IMR-90 (cell line): ENCODE results near the gene KYAT1. TPM values are rescaled to one million over a fixed set of nuclear protein-coding genes. Genes with fewer than 3 reads are reported as not detected.
"Not testable (repeated sequence)": the region's sequence is repeated elsewhere in the genome, so short reads cannot be mapped to it uniquely, and the experiment has no call there.

Experiments
- ATAC-seq: fragments of 200-7000 bp; cut with Tn5 transposase; 2 replicates; pipeline ENCODE4 v1.9.1; 2020; ENCODE audit warnings: low read depth, mild to moderate bottlenecking, moderate library complexity
- BruUV-seq: library from RNA; stranded (reverse); fragments of 400-500 nt; replicated peaks from 2 replicates; lab custom pipeline; 2021; lab: Mats Ljungman, UMichigan
- CTCF ChIA-PET: fragments of 300-600 bp; formaldehyde crosslinking; extraction: SDS; loops from one replicate; lab custom pipeline; 2021; ENCODE audit warnings: antibody characterized with exemption; lab: Yijun Ruan, JAX
- POLR2A ChIA-PET: fragments of 300-600 bp; sonication (Branson Sonifier 250); formaldehyde crosslinking; loops from one replicate; lab custom pipeline; 2022; ENCODE audit warnings: antibody characterized with exemption; ENCODE audit not compliant: unreplicated experiment; lab: Charles Lee
- DNase-seq: peaks from one replicate; pipeline ENCODE4 v3.0.0; 2013
- H2AFZ ChIP-seq: replicated peaks from 2 replicates; pipeline ENCODE3; 2013; ENCODE audit warnings: low read length, mild to moderate bottlenecking; ENCODE audit not compliant: poor library complexity
- H2AK5ac ChIP-seq: 2 replicates; pipeline ENCODE4 v1.6.1; 2013; ENCODE audit warnings: low read depth, low read length, inconsistent platforms
- H2AK9ac ChIP-seq: replicated peaks from 2 replicates; pipeline ENCODE3; 2013; ENCODE audit warnings: mild to moderate bottlenecking, low read depth, low read length, moderate library complexity; ENCODE audit not compliant: poor library complexity
- H2BK120ac ChIP-seq: 2 replicates; pipeline ENCODE4 v1.6.1; 2013; ENCODE audit warnings: low read depth, low read length, inconsistent platforms
- H2BK15ac ChIP-seq: 3 replicates; pipeline ENCODE4 v1.6.1; 2013; ENCODE audit warnings: low read depth, low read length, inconsistent platforms
- H2BK20ac ChIP-seq: 2 replicates; pipeline ENCODE4 v1.6.1; 2013; ENCODE audit warnings: low read depth, mild to moderate bottlenecking, inconsistent platforms, low read length, moderate library complexity
- H2BK5ac ChIP-seq: 2 replicates; pipeline ENCODE4 v1.6.1; 2013; ENCODE audit warnings: mild to moderate bottlenecking, low read depth, low read length, inconsistent platforms; ENCODE audit not compliant: poor library complexity, severe bottlenecking
- H3K14ac ChIP-seq: replicated peaks from 2 replicates; pipeline ENCODE4 v1.6.1; 2013; ENCODE audit warnings: low read depth, low read length, inconsistent platforms
- H3K18ac ChIP-seq: 2 replicates; pipeline ENCODE4 v1.6.1; 2013; ENCODE audit warnings: low read depth, low read length, control low read depth
- H3K23ac ChIP-seq: 2 replicates; pipeline ENCODE4 v1.6.1; 2013; ENCODE audit warnings: low read depth, low read length, inconsistent platforms
- H3K27ac ChIP-seq: 2 replicates; pipeline ENCODE4 v1.5.1; 2013; ENCODE audit warnings: mild to moderate bottlenecking, control low read depth, low read length; ENCODE audit not compliant: insufficient read depth
- H3K27me3 ChIP-seq: 2 replicates; pipeline ENCODE4 v1.6.1; 2013; ENCODE audit warnings: low read length; ENCODE audit not compliant: control insufficient read depth, insufficient read depth
- H3K36me3 ChIP-seq: 2 replicates; pipeline ENCODE4 v1.6.1; 2013; ENCODE audit warnings: low read length, mixed read lengths; ENCODE audit not compliant: control insufficient read depth, insufficient read depth
- H3K4ac ChIP-seq: 2 replicates; pipeline ENCODE4 v1.6.1; 2013; ENCODE audit warnings: low read depth, low read length, inconsistent platforms
- H3K4me1 ChIP-seq: 2 replicates; pipeline ENCODE4 v1.6.1; 2013; ENCODE audit warnings: low read length, mixed read lengths; ENCODE audit not compliant: control insufficient read depth, insufficient read depth
- H3K4me2 ChIP-seq: 2 replicates; pipeline ENCODE4 v1.6.1; 2013; ENCODE audit warnings: low read depth, mild to moderate bottlenecking, control low read depth, low read length, moderate library complexity
- H3K4me3 ChIP-seq: 2 replicates; pipeline ENCODE4 v1.5.1; 2013; ENCODE audit warnings: low read depth, mild to moderate bottlenecking, control low read depth, low read length, moderate library complexity; ENCODE audit not compliant: insufficient read depth
- H3K56ac ChIP-seq: 2 replicates; pipeline ENCODE4 v1.6.1; 2013; ENCODE audit warnings: low read length, inconsistent platforms; ENCODE audit not compliant: insufficient read depth; ENCODE audit errors: extremely low read depth
- H3K79me1 ChIP-seq, 2 experiments: 2 replicates each; pipeline ENCODE4 v1.6.1; 2013; ENCODE audit warnings: low read length in 2 of 2, inconsistent platforms in 1 of 2, low read depth in 1 of 2
- H3K9ac ChIP-seq: 2 replicates; pipeline ENCODE4 v1.6.1; 2013; ENCODE audit warnings: low read depth, low read length, control low read depth
- H3K9me1 ChIP-seq: 2 replicates; pipeline ENCODE4 v1.6.1; 2013; ENCODE audit warnings: low read length, inconsistent platforms; ENCODE audit not compliant: insufficient read depth
- H3K9me3 ChIP-seq: 2 replicates; pipeline ENCODE4 v1.6.1; 2013; ENCODE audit warnings: low read length; ENCODE audit not compliant: control insufficient read depth, insufficient read depth
- H4K20me1 ChIP-seq: 2 replicates; pipeline ENCODE4 v1.6.1; 2013; ENCODE audit warnings: low read length, inconsistent platforms; ENCODE audit not compliant: insufficient read depth
- H4K5ac ChIP-seq: 2 replicates; pipeline ENCODE4 v1.6.1; 2013; ENCODE audit warnings: mild to moderate bottlenecking, low read depth, low read length, control low read depth
- H4K8ac ChIP-seq, 2 experiments: 2 replicates each; pipeline ENCODE4 v1.6.1; 2013; ENCODE audit warnings: low read depth in 2 of 2, low read length in 2 of 2, control low read depth in 1 of 2, inconsistent platforms in 1 of 2
- H4K91ac ChIP-seq: 2 replicates; pipeline ENCODE4 v1.6.1; 2013; ENCODE audit warnings: low read depth, low read length, inconsistent platforms; ENCODE audit not compliant: insufficient read depth
- WGBS, 2 experiments: methylation state at CpG; one replicate each; pipeline versions ENCODE4 v1.1.5 to v1.1.7; 2013; ENCODE audit warnings: missing lambda C conversion rate in 2 of 2; ENCODE audit not compliant: insufficient read length in 1 of 2; ENCODE audit errors: extremely low coverage in 2 of 2; 5-methylcytosine and 5-hydroxymethylcytosine counted together
- dilution Hi-C: fragments of 300-500 bp; cut with HindIII; formaldehyde crosslinking; loops from one replicate; pipeline ENCODE4 v1.14.3; 2018; ENCODE audit warnings: low sequenced_read_pairs; ENCODE audit not compliant: unreplicated experiment
- in situ Hi-C: fragments of 300-500 bp; cut with MboI; formaldehyde crosslinking; loops from 3 replicates; pipeline ENCODE4 v1.14.3; 2019; ENCODE audit warnings: low sequenced_read_pairs, inconsistent platforms, mixed read lengths
- intact Hi-C: fragments of 100-400 bp; cut with micrococcal nuclease; formaldehyde crosslinking; loops from 2 replicates; pipeline ENCODE4 v1.10.0; 2022
- polyA plus RNA-seq, 3 experiments: library from polyadenylated mRNA; depleted of rRNA; stranded (reverse); fragments of >200 nt; gene quantifications; 2 replicates each; pipeline ENCODE4 v1.2.3, GENCODE V29; 2012; ENCODE audit warnings: low replicate concordance in 1 of 3
- total RNA-seq: library from RNA; depleted of rRNA; stranded (reverse); fragments of >200 nt; gene quantifications from 2 replicates; pipeline ENCODE4 v1.2.3, GENCODE V29; 2012

The KYAT1 gene
- total and polyA plus RNA-seq, 2 of the 4 experiments (the other 2 are of a cell fraction): 6.8 to 9.5 TPM

DNA sequence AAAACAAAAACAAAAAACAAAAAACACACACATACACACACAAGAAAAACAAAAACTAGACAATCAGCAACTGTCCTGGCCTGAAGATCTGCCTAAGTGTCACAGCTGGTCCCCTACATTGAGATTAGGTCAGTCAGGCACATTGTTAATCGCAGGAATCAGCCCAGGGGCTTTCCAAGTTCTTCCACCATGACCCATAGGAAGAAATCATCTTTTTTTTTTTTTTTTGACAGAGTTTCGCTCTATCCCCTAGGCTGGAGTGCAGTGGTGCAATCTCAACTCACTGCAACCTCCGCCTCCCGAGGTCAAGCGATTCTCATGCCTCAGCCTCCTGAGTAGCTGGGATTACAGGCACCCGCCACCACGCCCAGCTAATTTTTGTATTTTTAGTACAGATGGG is 38.6 kb downstream of the KYAT1 start:
- ATAC-seq, H3K18ac ChIP-seq, BruUV-seq, in situ Hi-C loops, intact Hi-C loops, H3K4me2 ChIP-seq, H2AK5ac ChIP-seq, H2BK20ac ChIP-seq, H2AK9ac ChIP-seq, H4K8ac ChIP-seq, H4K20me1 ChIP-seq, H2BK120ac ChIP-seq, CTCF ChIA-PET, H3K4me3 ChIP-seq, H3K9me3 ChIP-seq, H3K4me1 ChIP-seq, H2BK15ac ChIP-seq, H3K9me1 ChIP-seq, H2BK5ac ChIP-seq, DNase-seq, H3K27me3 ChIP-seq, dilution Hi-C loops, H3K27ac ChIP-seq, H3K36me3 ChIP-seq, H3K9ac ChIP-seq, H4K91ac ChIP-seq, H3K4ac ChIP-seq, H3K56ac ChIP-seq, H3K23ac ChIP-seq, POLR2A ChIA-PET, H3K14ac ChIP-seq, H4K5ac ChIP-seq, H2AFZ ChIP-seq: not testable (repeated sequence)
- WGBS, 2 experiments: 71% methylated on average over 2 of the region's 7 CpGs; no CpG with 5 or more reads in 1 of the 2 experiments
- peaks cover 0 to 14% of the 10 kb centered on the region in 2 experiments; a peak in 2 of 4 replicates for H3K79me1 ChIP-seq
